Endometrial microvascular endothelial cells (primary cell): ENCODE results near the gene MAPK11. TPM values are rescaled to one million over a fixed set of nuclear protein-coding genes. Genes with fewer than 3 reads are reported as not detected.
"Not testable (repeated sequence)": the region's sequence is repeated elsewhere in the genome, so short reads cannot be mapped to it uniquely, and the experiment has no call there.

Source experiments
- in situ Hi-C: cut with HindIII; loops from 2 replicates; pipeline ENCODE4 v1.10.0; 2017; ENCODE audit warnings: low sequenced_read_pairs, low pct_unique_long_range_greater_than_20kb; ENCODE audit errors: inconsistent ontology term
- total RNA-seq: library from RNA; depleted of rRNA; stranded (reverse); fragments of >200 nt; gene quantifications from one replicate; pipeline ENCODE4 v1.2.3, GENCODE V29; 2015; ENCODE audit errors: inconsistent ontology term

Gene MAPK11
- total RNA-seq, 1 donor from 2014 or later = 26.9 TPM

- in situ Hi-C loops = no loop called here
Observed at GRCh38 chr22:50281384-50281760, 11.2 kb upstream of the MAPK11 start.

GRCh38 chr22:50280708-50281383 is 10.7 kb upstream of the MAPK11 start:
- in situ Hi-C loops = no loop called here

GRCh38 chr22:50280022-50280707 is 10.0 kb upstream of the MAPK11 start:
- in situ Hi-C loops = no loop called here

GRCh38 chr22:50278956-50279619 is 8.9 kb upstream of the MAPK11 start:
- in situ Hi-C loops = no loop called here

- in situ Hi-C loops = no loop called here
Observed at GRCh38 chr22:50278461-50278860, 8.3 kb upstream of the MAPK11 start.

- in situ Hi-C loops = no loop called here
Observed at GRCh38 chr22:50277761-50278160, 7.6 kb upstream of the MAPK11 start.

GRCh38 chr22:50276143-50276542 is 6.0 kb upstream of the MAPK11 start:
- in situ Hi-C loops = no loop called here

- in situ Hi-C loops = no loop called here
Observed at GRCh38 chr22:50275181-50276055, 5.2 kb upstream of the MAPK11 start.

GRCh38 chr22:50274771-50275170 is 4.6 kb upstream of the MAPK11 start:
- in situ Hi-C loops = no loop called here

GRCh38 chr22:50274311-50274710 is 4.1 kb upstream of the MAPK11 start:
- in situ Hi-C loops = no loop called here

GRCh38 chr22:50273781-50274180 is 3.6 kb upstream of the MAPK11 start:
- in situ Hi-C loops = not testable (repeated sequence)

- in situ Hi-C loops = not testable (repeated sequence)
Observed at GRCh38 chr22:50273352-50273751, 3.2 kb upstream of the MAPK11 start.

- in situ Hi-C loops = no loop called here
Observed at GRCh38 chr22:50272044-50272802, 2.0 kb upstream of the MAPK11 start.

- in situ Hi-C loops = no loop called here
Observed at GRCh38 chr22:50271519-50271970, 1.4 kb upstream of the MAPK11 start.

GRCh38 chr22:50270666-50271394 is 650 bp upstream of the MAPK11 start:
- in situ Hi-C loops = no loop called here

- in situ Hi-C loops = no loop called here
Observed at GRCh38 chr22:50269573-50269969, 609 bp downstream of the MAPK11 start.

GRCh38 chr22:50268655-50269113 is 1.5 kb downstream of the MAPK11 start:
- in situ Hi-C loops = no loop called here
